ENCODE results near the gene ADISSP. TPM values are rescaled to one million over a fixed set of nuclear protein-coding genes. Genes with fewer than 3 reads are reported as not detected.

ADISSP gene
- total RNA-seq, 4 donors from 2014 or later: 14.4 to 32.4 (median 22.2) TPM

GRCh38 chr20:3801846-3802245 is 34.3 kb upstream of the ADISSP start:
- no peaks in the 10 kb centered on the region for H3K27me3 ChIP-seq
- no peaks in the 10 kb centered on the region for H3K9me3 ChIP-seq
- WGBS, 2 donors: 92 to 98% methylated on average over 13 of the region's 13 CpGs
- no peak for DNase-seq (ENCODE audit: low spot score in 2 of 2)
- H3K27ac ChIP-seq: peak overlapping the region in 1 of 4 donors; percentile 38
- peaks cover 0 to 61% (median 36%) of the 10 kb centered on the region in 4 donors for H3K4me1 ChIP-seq
- H3K4me3 ChIP-seq: no peak overlapping the region
- TF ChIP-seq EP300 (IDR thresholded peaks at IDR 0.05) (no peak), POLR2A (IDR thresholded peaks at IDR 0.05) (no peak)
- TF ChIP-seq, protein P1, sequence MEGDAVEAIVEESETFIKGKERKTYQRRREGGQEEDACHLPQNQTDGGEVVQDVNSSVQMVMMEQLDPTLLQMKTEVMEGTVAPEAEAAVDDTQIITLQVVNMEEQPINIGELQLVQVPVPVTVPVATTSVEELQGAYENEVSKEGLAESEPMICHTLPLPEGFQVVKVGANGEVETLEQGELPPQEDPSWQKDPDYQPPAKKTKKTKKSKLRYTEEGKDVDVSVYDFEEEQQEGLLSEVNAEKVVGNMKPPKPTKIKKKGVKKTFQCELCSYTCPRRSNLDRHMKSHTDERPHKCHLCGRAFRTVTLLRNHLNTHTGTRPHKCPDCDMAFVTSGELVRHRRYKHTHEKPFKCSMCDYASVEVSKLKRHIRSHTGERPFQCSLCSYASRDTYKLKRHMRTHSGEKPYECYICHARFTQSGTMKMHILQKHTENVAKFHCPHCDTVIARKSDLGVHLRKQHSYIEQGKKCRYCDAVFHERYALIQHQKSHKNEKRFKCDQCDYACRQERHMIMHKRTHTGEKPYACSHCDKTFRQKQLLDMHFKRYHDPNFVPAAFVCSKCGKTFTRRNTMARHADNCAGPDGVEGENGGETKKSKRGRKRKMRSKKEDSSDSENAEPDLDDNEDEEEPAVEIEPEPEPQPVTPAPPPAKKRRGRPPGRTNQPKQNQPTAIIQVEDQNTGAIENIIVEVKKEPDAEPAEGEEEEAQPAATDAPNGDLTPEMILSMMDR (IDR thresholded peaks at IDR 0.05): no peak
- H3K36me3 ChIP-seq: peaks cover 0 to 71% (median 3%) of the 10 kb centered on the region in 3 donors

GRCh38 chr20:3801299-3801698 is 33.7 kb upstream of the ADISSP start:
- 92 to 96% methylated on average over 3 to 4 of the region's 4 CpGs for WGBS, 2 donors
- no peaks in the 10 kb centered on the region for H3K27me3 ChIP-seq
- H3K36me3 ChIP-seq: peaks cover 0 to 71% (median 3%) of the 10 kb centered on the region in 3 donors
- peaks cover 0 to 62% (median 35%) of the 10 kb centered on the region in 4 donors for H3K4me1 ChIP-seq
- no peak for DNase-seq (ENCODE audit: low spot score in 2 of 2)
- no peak overlapping the region for H3K4me3 ChIP-seq
- H3K9me3 ChIP-seq: no peaks in the 10 kb centered on the region
- TF ChIP-seq, protein P1 (IDR thresholded peaks at IDR 0.05): no peak
- TF ChIP-seq EP300 (IDR thresholded peaks at IDR 0.05): no peak
- H3K27ac ChIP-seq: peak overlapping the region in 1 of 4 donors; percentile 38

- 93 to 96% methylated on average over 3 to 8 of the region's 8 CpGs for WGBS, 2 donors
- Histone ChIP-seq H3K9me3 (no peaks in the 10 kb centered on the region), H3K27me3 (no peaks in the 10 kb centered on the region), H3K36me3 (peaks cover 0 to 68% (median 3%) of the 10 kb centered on the region in 3 donors), H3K27ac (peak overlapping the region in 2 of 4 donors; percentile 11 to 38), H3K4me1 (peaks cover 0 to 58% (median 32%) of the 10 kb centered on the region in 4 donors), H3K4me3 (no peak overlapping the region)
- DNase-seq (ENCODE audit: low spot score in 2 of 2): no peak
- TF ChIP-seq, protein P1 (IDR thresholded peaks at IDR 0.05): no peak
- TF ChIP-seq EP300 (IDR thresholded peaks at IDR 0.05) (no peak), POLR2A (IDR thresholded peaks at IDR 0.05) (no peak)
Measured at GRCh38 chr20:3800878-3801260, 33.3 kb upstream of the ADISSP start.

DNA sequence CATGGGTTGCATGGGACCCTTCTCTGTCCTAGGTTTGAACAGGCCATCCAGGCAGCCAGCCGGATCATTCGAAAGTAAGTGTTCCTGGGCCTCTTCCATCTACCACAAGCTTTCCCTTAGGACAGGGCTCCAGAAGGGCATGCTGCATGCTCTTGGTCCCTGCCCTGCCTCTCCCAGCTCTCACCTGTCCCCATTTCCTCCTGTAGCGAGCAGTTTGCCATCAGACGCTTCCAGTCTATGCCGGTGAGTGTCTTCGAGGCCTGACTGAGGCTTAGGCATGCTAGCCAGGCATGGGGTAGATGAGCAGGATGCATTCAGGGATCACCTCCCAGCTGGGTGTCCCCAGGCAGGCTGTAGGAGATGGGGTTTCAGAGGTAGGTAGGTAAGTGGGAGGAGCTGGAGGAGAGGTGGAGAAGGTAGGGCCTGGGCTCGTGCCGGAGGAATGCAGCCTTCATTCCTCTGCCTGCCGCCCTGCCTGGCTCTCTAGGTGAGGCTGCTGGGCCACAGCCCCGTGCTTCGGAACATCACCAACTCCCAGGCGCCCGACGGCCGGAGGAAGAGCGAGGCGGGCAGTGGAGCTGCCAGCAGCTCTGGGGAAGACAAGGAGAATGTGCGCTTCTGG is 32.8 kb upstream of the ADISSP start:
- Histone ChIP-seq H3K9me3 (no peaks in the 10 kb centered on the region), H3K4me1 (peaks cover 0 to 55% (median 28%) of the 10 kb centered on the region in 4 donors), H3K27me3 (no peaks in the 10 kb centered on the region), H3K4me3 (no peak overlapping the region), H3K36me3 (peaks cover 0 to 66% (median 3%) of the 10 kb centered on the region in 3 donors), H3K27ac (peak overlapping the region in 2 of 4 donors; percentile 11 to 98)
- 85 to 92% methylated on average over 18 of the region's 18 CpGs for WGBS, 2 donors
- DNase-seq (ENCODE audit: low spot score in 2 of 2): no peak
- TF ChIP-seq POLR2A (IDR thresholded peaks at IDR 0.05) (no peak), EP300 (IDR thresholded peaks at IDR 0.05) (no peak)
- TF ChIP-seq, protein P1 (IDR thresholded peaks at IDR 0.05): no peak

DNA sequence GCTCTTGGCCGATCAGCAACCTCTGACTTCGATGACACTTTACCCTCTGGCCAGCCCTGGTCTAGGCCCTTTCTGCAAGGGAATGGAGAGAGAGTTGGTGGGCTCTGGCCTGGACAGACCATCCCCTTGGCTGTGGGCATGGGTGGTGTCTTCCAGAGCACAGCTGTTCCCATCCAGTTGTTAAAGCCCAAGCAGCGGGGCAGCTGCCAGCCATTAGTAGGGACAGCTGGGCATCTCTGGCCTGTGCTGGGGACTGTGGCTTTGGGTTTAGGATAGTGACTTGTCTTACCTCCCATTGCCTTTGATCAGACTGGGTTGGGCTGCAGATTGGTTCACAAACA is 31.3 kb upstream of the ADISSP start:
- 86 to 92% methylated on average over 3 of the region's 3 CpGs for WGBS, 2 donors

More for the DNA sequence above, 31.3 kb upstream of the ADISSP start:
- peaks cover 0 to 51% (median 3%) of the 10 kb centered on the region in 3 donors for H3K36me3 ChIP-seq
- H3K9me3 ChIP-seq: no peaks in the 10 kb centered on the region
- TF ChIP-seq POLR2A (IDR thresholded peaks at IDR 0.05) (no peak), EP300 (IDR thresholded peaks at IDR 0.05) (no peak)
- TF ChIP-seq, protein P1 (IDR thresholded peaks at IDR 0.05): no peak
- H3K27ac ChIP-seq: peak overlapping the region in 2 of 4 donors; percentile 96 to 98
- no peaks in the 10 kb centered on the region for H3K27me3 ChIP-seq
- no peak overlapping the region for H3K4me3 ChIP-seq
- DNase-seq (ENCODE audit: low spot score in 2 of 2): no peak
- peaks cover 0 to 56% (median 26%) of the 10 kb centered on the region in 4 donors for H3K4me1 ChIP-seq

All from tibial nerve (tissue), 4 donors.